HCT116 (cell line): ENCODE measurements around the gene IZUMO4. TPM values are rescaled to one million over a fixed set of nuclear protein-coding genes. Genes with fewer than 3 reads are reported as not detected.

Source experiments
- ATAC-seq: fragments of 200-7000 bp; cut with Tn5 transposase; 2 replicates; pipeline ENCODE4 v1.9.1; 2020; ENCODE audit warnings: mild to moderate bottlenecking, moderate library complexity
- BruUV-seq: library from RNA; stranded (reverse); fragments of 400-500 nt; replicated peaks from 2 replicates; lab custom pipeline; 2021; lab: Mats Ljungman, UMichigan
- CTCF ChIA-PET: fragments of 300-600 bp; sonication (Branson Sonifier 250); formaldehyde crosslinking; loops from one replicate; lab custom pipeline; 2021; ENCODE audit warnings: antibody characterized with exemption; lab: Charles Lee
- POLR2A ChIA-PET: fragments of 300-600, 350-600 bp; sonication (Branson Sonifier 250); formaldehyde crosslinking; loops from one replicate; lab custom pipeline; 2021; ENCODE audit warnings: antibody characterized with exemption; lab: Charles Lee
- RAD21 ChIA-PET, 2 experiments: fragments of 300-600 bp; sonication (Branson Sonifier 250); formaldehyde crosslinking; loops; one replicate each; lab custom pipeline; 2023; ENCODE audit warnings: low total read pairs in 2 of 2; ENCODE audit not compliant: uncharacterized antibody in 2 of 2, unreplicated experiment in 2 of 2, low non-redundant PET in 1 of 2; lab: Charles Lee
- DNase-seq: peaks from one replicate; pipeline ENCODE4 v3.0.0-alpha.2; 2010; ENCODE audit warnings: low read depth, low spot score
- H2AFZ ChIP-seq: fragments of 200-600 bp; shearing (Covaris generic), sonication (generic); 2 replicates; pipeline ENCODE4 v1.6.1; 2017; ENCODE audit warnings: low read depth, mixed run types, mixed read lengths, antibody characterized with exemption, low read length; ENCODE audit not compliant: poor library complexity, severe bottlenecking
- H3K27ac ChIP-seq: 2 replicates; pipeline ENCODE4 v1.5.1; 2012; ENCODE audit warnings: low read depth, low read length
- H3K27me3 ChIP-seq: fragments of 200-600 bp; sonication (generic); 2 replicates; pipeline ENCODE4 v1.6.1; 2016; ENCODE audit warnings: mixed run types, low read length, mixed read lengths; ENCODE audit not compliant: insufficient read depth
- H3K36me3 ChIP-seq, 2 experiments: fragments of 200-500 bp in 1 of 2; fragments of 200-600 bp in 1 of 2; sonication (Bioruptor generic) in 1 of 2; sonication (generic) in 1 of 2; 2 replicates each; pipeline versions ENCODE4 v1.5.1 to v1.6.1; 2014 to 2016; ENCODE audit warnings: low read length in 2 of 2, inconsistent platforms in 1 of 2, mixed read lengths in 1 of 2, mixed run types in 1 of 2; ENCODE audit not compliant: insufficient read depth in 2 of 2, control insufficient read depth in 1 of 2
- H3K4me1 ChIP-seq, 2 experiments: fragments of 200-600 bp in 1 of 2; sonication (generic) in 1 of 2; 2 replicates each; pipeline versions ENCODE4 v1.5.1 to v1.6.1; 2012 to 2017; ENCODE audit warnings: low read length in 2 of 2, inconsistent platforms in 1 of 2, mild to moderate bottlenecking in 1 of 2, mixed read lengths in 1 of 2, mixed run types in 1 of 2, moderate library complexity in 1 of 2; ENCODE audit not compliant: insufficient read depth in 2 of 2, control insufficient read depth in 1 of 2
- H3K4me2 ChIP-seq: fragments of 200-600 bp; sonication (generic); 2 replicates; pipeline ENCODE4 v1.6.1; 2017; ENCODE audit warnings: mixed run types, low read length, mixed read lengths
- H3K4me3 ChIP-seq, 2 experiments: fragments of 200-600 bp in 1 of 2; sonication (generic) in 1 of 2; replicated peaks in 1 of 2; 2 replicates each; pipeline ENCODE4 v1.5.1; 2011 to 2016; ENCODE audit warnings: low read length in 2 of 2, control low read depth in 1 of 2, low read depth in 1 of 2, mild to moderate bottlenecking in 1 of 2, mixed read lengths in 1 of 2, mixed run types in 1 of 2
- H3K79me2 ChIP-seq: fragments of 200-600 bp; sonication (generic); 2 replicates; pipeline ENCODE4 v1.6.1; 2017; ENCODE audit warnings: mild to moderate bottlenecking, mixed run types, low read length, moderate library complexity, mixed read lengths; ENCODE audit not compliant: insufficient read depth
- H3K9ac ChIP-seq: fragments of 200-600 bp; sonication (generic); 2 replicates; pipeline ENCODE4 v1.6.1; 2016; ENCODE audit warnings: low read length, mixed read lengths
- H3K9me2 ChIP-seq: fragments of 200-600 bp; sonication (generic), shearing (Covaris generic); 2 replicates; pipeline ENCODE4 v1.6.1; 2017; ENCODE audit warnings: mixed run types, mild to moderate bottlenecking, moderate library complexity; ENCODE audit not compliant: insufficient read depth
- H3K9me3 ChIP-seq, 2 experiments: fragments of 200-500 bp in 1 of 2; fragments of 200-600 bp in 1 of 2; sonication (Bioruptor generic) in 1 of 2; sonication (generic) in 1 of 2; 2 replicates each; pipeline ENCODE4 v1.6.1; 2014 to 2017; ENCODE audit warnings: low read length in 2 of 2, mixed read lengths in 2 of 2, inconsistent platforms in 1 of 2, low read depth in 1 of 2, mild to moderate bottlenecking in 1 of 2, mixed run types in 1 of 2, moderate library complexity in 1 of 2; ENCODE audit not compliant: control insufficient read depth in 1 of 2, insufficient read depth in 1 of 2
- H4K20me1 ChIP-seq: fragments of 200-600 bp; sonication (generic), shearing (Covaris generic); 2 replicates; pipeline ENCODE4 v1.6.1; 2017; ENCODE audit warnings: mixed run types, mild to moderate bottlenecking, moderate library complexity; ENCODE audit not compliant: insufficient read depth
- ELF1 ChIP-seq: IDR thresholded peaks from 2 replicates; pipeline ENCODE4 v1.6.1; 2012; ENCODE audit warnings: low read depth, borderline replicate concordance
- EZH2 ChIP-seq: fragments of 200-600 bp; sonication (generic); IDR thresholded peaks from 2 replicates; pipeline ENCODE4 v1.6.1; 2017; ENCODE audit warnings: antibody characterized with exemption, mixed run types
- EZH2phosphoT487 ChIP-seq: fragments of 200-600 bp; IDR thresholded peaks from 2 replicates; pipeline ENCODE4 v1.6.1; 2018; ENCODE audit warnings: antibody characterized with exemption, borderline replicate concordance
- JUND ChIP-seq: IDR thresholded peaks from 2 replicates; pipeline ENCODE4 v1.6.1; 2012
- POLR2AphosphoS5 ChIP-seq: IDR thresholded peaks from 2 replicates; pipeline ENCODE4 v1.6.1; 2011; ENCODE audit warnings: mild to moderate bottlenecking, low read depth, low read length, moderate library complexity
- TCF7L2 ChIP-seq: IDR thresholded peaks from 2 replicates; pipeline ENCODE4 v1.7.0; 2011; ENCODE audit warnings: borderline replicate concordance, inconsistent platforms; ENCODE audit not compliant: insufficient read depth, insufficient read length; ENCODE audit errors: extremely low read depth
- intact Hi-C: fragments of 100-400 bp; cut with micrococcal nuclease; formaldehyde crosslinking; loops from 2 replicates; pipeline ENCODE4 v1.10.0; 2022
- total RNA-seq: library from RNA; stranded (reverse); gene quantifications from one replicate; pipeline ENCODE4 v1.2.1, GENCODE V29; 2021; ENCODE audit not compliant: unreplicated experiment
- TF ChIP-seq, protein P1 (sequence below): IDR thresholded peaks from 2 replicates; pipeline ENCODE4 v1.6.1; 2012

Gene IZUMO4
- total RNA-seq, 1 experiment from 2014 or later: 6.1 TPM

DNA sequence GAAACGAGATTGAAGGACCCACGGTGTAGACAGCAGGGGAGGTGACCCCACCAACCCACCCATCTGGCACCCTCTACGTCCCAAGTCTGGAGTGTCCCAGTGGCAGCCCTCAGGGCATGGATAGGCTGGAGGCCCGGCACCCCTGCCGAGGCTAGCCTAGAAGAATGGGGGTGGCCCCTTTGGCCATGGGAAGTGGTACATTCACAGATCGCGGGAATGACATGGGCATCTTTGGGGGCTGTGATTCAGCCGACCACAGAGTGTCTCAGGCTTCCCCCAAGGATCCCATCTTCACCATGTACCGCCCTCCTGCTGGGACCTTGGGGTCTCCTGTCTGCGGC lies 34.4 kb upstream of the IZUMO4 start:
- DNase-seq (no peak), ATAC-seq (no peak)
- ChIA-PET RAD21 (no interaction called here), POLR2A (interaction anchor here (1.0 to 3.3 kb wide), 4 partner anchors 8 to 30 kb away, joined by 3 to 11 read pairs (median 6); no protein-coding TSS in a partner anchor), CTCF (no interaction called here)
- Histone ChIP-seq H3K4me1 (peaks cover 50 to 68% of the 10 kb centered on the region in 2 experiments), H4K20me1 (no peaks in the 10 kb centered on the region), H3K9me3 (no peaks in the 10 kb centered on the region), H3K36me3 (no peaks in the 10 kb centered on the region), H3K9me2 (no peaks in the 10 kb centered on the region), H3K9ac (peak overlapping the region; percentile 82), H3K27me3 (no peaks in the 10 kb centered on the region), H3K4me3 (peak overlapping the region; percentile 71 to 81), H3K27ac (peak overlapping the region; percentile 99), H3K4me2 (peak overlapping the region; percentile 95), H2AFZ (no peak overlapping the region), H3K79me2 (no peaks in the 10 kb centered on the region)
- no TSS peak for BruUV-seq
- TF ChIP-seq TCF7L2: no peak
- TF ChIP-seq POLR2AphosphoS5: peak; percentile 24; the same call in 1 of the 2 replicates
- intact Hi-C loops: loop anchor here (10.0 kb wide), 1 partner anchor 128 kb away; no protein-coding TSS in a partner anchor

DNA sequence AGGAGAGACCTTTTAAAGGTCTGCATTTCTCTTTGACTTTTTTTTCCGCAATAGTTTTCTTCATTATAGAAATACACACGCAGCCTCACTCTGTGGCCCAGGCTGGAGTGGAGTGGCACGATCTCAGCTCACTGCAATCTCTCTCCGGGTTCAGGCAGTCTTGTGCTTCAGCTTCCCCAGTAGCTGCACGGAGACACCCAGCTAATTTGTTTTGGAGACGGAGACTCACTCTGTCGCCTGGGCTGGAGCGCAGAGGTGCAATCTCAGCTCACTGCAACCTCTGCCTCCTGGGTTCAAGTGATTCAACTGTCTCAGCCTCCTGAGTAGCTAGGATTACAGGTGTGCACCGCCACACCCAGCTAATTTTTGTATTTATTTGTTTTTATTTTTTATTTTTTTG lies 33.9 kb upstream of the IZUMO4 start:
- Histone ChIP-seq H3K36me3 (no peaks in the 10 kb centered on the region), H3K27ac (peak overlapping the region; percentile 99), H3K27me3 (no peaks in the 10 kb centered on the region), H3K4me1 (peaks cover 46 to 64% of the 10 kb centered on the region in 2 experiments), H4K20me1 (no peaks in the 10 kb centered on the region), H3K9me2 (no peaks in the 10 kb centered on the region), H3K4me2 (peak overlapping the region; percentile 95), H3K9ac (peak overlapping the region; percentile 82), H3K9me3 (no peaks in the 10 kb centered on the region), H2AFZ (no peak overlapping the region), H3K4me3 (peak overlapping the region in 1 of 2 experiments; percentile 81; a peak in 3 of 4 replicates), H3K79me2 (no peaks in the 10 kb centered on the region)
- ChIA-PET CTCF (no interaction called here), RAD21 (no interaction called here), POLR2A (interaction anchor here (1.0 to 3.3 kb wide), 4 partner anchors 9 to 31 kb away, joined by 3 to 11 read pairs (median 6); no protein-coding TSS in a partner anchor)
- TF ChIP-seq ELF1 (no peak), JUND (no peak), EZH2 (no peak), EZH2phosphoT487 (no peak)
- TF ChIP-seq, protein P1, sequence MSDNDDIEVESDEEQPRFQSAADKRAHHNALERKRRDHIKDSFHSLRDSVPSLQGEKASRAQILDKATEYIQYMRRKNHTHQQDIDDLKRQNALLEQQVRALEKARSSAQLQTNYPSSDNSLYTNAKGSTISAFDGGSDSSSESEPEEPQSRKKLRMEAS: no peak
- intact Hi-C loops: loop anchor here (10.0 kb wide), 1 partner anchor 128 kb away; no protein-coding TSS in a partner anchor
- no peak for DNase-seq
- BruUV-seq: no TSS peak
- no peak for ATAC-seq
